ENCODE measurements around the gene RNF212.
A peak's percentile ranks its signal among the peaks of the same experiment; 100 is the strongest.

The RNF212 gene

DNA sequence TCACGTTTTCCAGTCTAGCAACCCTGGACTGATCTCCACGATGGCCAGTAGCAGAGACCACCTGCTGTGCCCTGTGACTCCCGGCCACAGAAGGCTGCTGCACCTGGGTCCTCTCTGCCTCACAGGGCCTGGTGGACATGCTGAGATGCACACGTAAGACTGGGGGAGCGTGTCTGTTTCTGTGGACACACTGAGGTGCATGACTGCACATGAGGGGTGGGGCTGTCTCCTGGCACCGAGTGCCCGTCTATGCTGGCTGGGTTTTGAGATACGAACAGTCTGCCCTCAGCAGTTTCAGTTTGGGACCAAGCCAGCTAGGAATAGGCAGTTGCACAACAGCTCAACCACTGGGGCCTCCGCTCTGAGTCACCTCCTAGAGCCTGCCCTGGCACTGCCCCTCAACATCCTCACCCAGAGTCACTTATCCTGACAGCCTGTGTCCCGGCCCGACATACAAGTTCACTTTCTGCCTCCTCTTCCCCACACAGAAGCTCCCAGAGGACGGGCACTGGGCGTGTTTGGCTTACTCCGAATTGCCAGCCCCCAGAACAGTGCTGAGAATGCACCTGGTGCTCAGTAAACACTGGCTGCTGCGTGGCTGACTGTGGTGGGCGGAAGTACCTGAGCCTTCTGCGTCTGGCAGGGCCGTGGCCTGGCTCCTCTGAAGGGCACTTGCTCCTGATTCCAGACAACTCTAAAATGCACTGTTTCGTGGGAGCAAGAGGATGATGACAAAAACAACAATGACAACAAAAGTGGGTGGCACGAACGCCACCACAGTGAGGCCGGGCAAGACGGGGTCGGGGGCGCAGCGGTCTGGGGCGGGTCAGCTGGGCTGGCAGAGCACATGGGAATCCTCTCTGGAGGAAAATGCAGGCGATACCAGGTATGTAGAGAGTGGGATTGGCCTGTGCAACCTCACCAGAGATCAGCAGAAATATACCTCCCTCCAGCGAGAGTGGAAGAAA, 30.9 kb downstream of the RNF212 start:
- peaks cover 7% of the 10 kb centered on the region for H3K9me3 ChIP-seq
- H3K27me3 ChIP-seq = no peaks in the 10 kb centered on the region
- peak overlapping the region; percentile 23; the same call in 1 of the 2 replicates for H3K9ac ChIP-seq
- H4K20me1 ChIP-seq = no peaks in the 10 kb centered on the region
- peak overlapping the region; percentile 81 for H3K4me2 ChIP-seq
- TF ChIP-seq Cebpa-rat (IDR thresholded peaks at IDR 0.05) = peak; percentile 96
- peaks cover 57% of the 10 kb centered on the region for H3K4me1 ChIP-seq
- peak overlapping the region; percentile 35 for H3K27ac ChIP-seq
- peak overlapping the region; percentile 20; the same call in 1 of the 2 replicates for H3K4me3 ChIP-seq
- no peaks in the 10 kb centered on the region for H3K36me3 ChIP-seq

DNA sequence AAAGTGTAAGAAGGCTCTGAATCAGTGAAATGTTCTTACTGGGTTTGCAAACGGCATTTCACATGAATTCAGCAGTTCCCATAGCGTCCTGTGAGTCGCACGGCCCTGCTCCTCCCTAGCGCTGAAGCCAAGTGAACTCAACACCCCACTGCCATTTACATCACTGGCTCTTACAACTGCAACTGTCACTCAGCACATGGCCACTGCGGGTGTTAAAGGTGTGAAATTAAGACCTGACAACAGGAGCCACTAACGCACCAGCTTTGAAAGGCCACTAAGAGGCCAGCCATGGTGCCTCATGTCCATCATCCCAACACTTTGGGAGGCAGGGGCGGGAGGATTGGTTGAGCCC, 31.7 kb downstream of the RNF212 start:
- peaks cover 5% of the 10 kb centered on the region for H3K9me3 ChIP-seq
- 0 out of 2 replicates have a peak overlapping the region, but pooled peaks have one; percentile 35 for H3K27ac ChIP-seq
- H3K9ac ChIP-seq = no peak overlapping the region
- no peak for TF ChIP-seq Cebpa-rat (IDR thresholded peaks at IDR 0.05)
- peaks cover 57% of the 10 kb centered on the region for H3K4me1 ChIP-seq
- H3K27me3 ChIP-seq = no peaks in the 10 kb centered on the region
- peak overlapping the region; percentile 81 for H3K4me2 ChIP-seq
- H4K20me1 ChIP-seq = no peaks in the 10 kb centered on the region
- H3K36me3 ChIP-seq = no peaks in the 10 kb centered on the region
- no peak overlapping the region for H3K4me3 ChIP-seq

DNA sequence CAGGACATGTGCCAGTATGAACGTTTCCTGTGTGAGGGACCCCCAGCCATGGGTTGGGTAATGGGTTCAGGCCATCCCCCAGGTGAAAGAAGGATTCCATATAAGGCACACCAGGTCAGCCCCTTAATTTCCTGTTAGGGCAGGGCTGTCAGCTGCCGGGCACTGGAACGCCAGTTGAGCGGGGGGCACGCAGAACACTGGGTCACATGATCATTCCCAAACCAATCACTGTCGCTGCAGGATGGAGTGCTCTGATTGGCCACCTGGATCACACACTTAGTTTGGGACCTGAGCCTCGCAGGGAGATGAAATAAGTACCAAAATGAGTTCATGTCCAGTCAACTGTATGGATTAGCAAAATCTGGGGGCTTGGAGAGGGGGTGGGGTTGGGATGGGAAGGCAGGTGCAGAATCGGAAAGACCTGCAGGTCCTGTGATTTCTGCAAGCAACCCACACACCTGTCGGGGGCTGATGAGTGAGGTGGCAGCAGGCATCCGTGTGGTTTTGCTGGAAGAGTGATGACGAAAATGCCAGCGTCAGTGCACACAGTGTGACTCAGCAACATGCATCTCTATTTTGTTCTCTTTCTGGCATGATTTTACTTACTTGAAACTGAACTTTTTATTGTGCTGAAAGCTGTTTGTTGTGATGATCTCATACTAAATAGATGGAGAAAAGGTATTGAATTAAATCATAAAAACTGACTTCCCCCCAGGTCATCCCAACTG, 32.2 kb downstream of the RNF212 start:
- H3K36me3 ChIP-seq = no peaks in the 10 kb centered on the region
- no peaks in the 10 kb centered on the region for H4K20me1 ChIP-seq
- H3K9me3 ChIP-seq = peaks cover 4% of the 10 kb centered on the region
- no peak overlapping the region for H3K4me3 ChIP-seq
- no peak overlapping the region for H3K9ac ChIP-seq
- no peaks in the 10 kb centered on the region for H3K27me3 ChIP-seq
- H3K4me2 ChIP-seq = peak overlapping the region; percentile 81
- H3K4me1 ChIP-seq = peaks cover 62% of the 10 kb centered on the region
- TF ChIP-seq Cebpa-rat (IDR thresholded peaks at IDR 0.05) = no peak
- H3K27ac ChIP-seq = no peak overlapping the region

DNA sequence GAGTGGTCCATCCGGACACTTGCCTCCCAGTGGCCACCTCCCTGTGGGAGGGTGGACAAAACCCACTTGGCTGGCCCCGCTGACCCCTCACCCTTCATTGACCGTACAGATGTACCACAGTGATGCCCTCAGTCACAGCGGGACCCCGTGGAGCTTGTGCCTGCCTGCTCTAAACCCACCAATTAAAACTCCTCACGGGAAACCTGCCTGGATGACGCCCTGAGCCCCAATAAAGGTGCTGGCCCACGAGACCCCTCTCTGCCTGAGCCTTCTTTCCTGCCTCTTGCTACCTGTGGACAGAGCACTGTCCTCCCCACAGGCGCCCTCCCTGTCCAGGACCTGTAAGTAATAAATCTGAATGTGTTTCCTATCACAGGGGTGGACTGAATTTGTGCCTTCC, 32.9 kb downstream of the RNF212 start:
- no peaks in the 10 kb centered on the region; the same call in 1 of the 2 replicates for H3K9me3 ChIP-seq
- TF ChIP-seq Cebpa-rat (IDR thresholded peaks at IDR 0.05) = no peak
- H3K27ac ChIP-seq = no peak overlapping the region
- H3K4me1 ChIP-seq = peaks cover 61% of the 10 kb centered on the region
- H3K4me3 ChIP-seq = no peak overlapping the region
- no peaks in the 10 kb centered on the region for H4K20me1 ChIP-seq
- H3K27me3 ChIP-seq = no peaks in the 10 kb centered on the region
- H3K9ac ChIP-seq = no peak overlapping the region
- H3K4me2 ChIP-seq = no peak overlapping the region
- H3K36me3 ChIP-seq = no peaks in the 10 kb centered on the region

DNA sequence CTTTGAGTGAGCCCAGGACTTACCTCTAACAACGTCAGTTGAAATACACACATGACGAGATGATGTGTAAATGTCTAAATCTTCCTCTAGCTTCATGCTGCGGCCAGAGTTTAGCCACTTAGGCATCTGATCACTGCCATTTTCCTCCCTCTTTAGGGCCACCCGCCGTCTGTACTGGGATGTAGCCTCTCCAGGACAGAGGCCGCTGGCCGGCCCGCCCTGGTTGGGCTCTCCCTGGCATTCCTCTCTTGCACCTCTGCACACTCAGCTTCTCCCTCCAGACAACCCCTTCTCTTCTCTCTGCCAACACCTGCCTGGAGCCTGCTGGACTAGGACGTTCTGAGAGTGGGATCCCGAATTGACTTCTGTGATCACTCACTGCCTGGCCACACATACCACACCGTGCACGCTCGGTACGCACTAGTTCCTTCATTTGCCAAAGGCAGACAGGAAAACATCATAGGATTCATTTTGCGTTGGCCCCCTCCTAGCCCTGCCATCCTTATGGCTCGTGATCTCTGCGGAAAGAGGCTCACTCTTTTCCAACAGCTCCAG, 33.6 kb downstream of the RNF212 start:
- H3K9ac ChIP-seq = no peak overlapping the region
- H4K20me1 ChIP-seq = no peaks in the 10 kb centered on the region
- H3K4me3 ChIP-seq = no peak overlapping the region
- peaks cover 67% of the 10 kb centered on the region for H3K4me1 ChIP-seq
- no peak for TF ChIP-seq Cebpa-rat (IDR thresholded peaks at IDR 0.05)
- no peak overlapping the region for H3K27ac ChIP-seq
- no peaks in the 10 kb centered on the region for H3K27me3 ChIP-seq
- no peaks in the 10 kb centered on the region for H3K36me3 ChIP-seq
- peak overlapping the region; percentile 42 for H3K4me2 ChIP-seq
- H3K9me3 ChIP-seq = no peaks in the 10 kb centered on the region; the same call in 1 of the 2 replicates

DNA sequence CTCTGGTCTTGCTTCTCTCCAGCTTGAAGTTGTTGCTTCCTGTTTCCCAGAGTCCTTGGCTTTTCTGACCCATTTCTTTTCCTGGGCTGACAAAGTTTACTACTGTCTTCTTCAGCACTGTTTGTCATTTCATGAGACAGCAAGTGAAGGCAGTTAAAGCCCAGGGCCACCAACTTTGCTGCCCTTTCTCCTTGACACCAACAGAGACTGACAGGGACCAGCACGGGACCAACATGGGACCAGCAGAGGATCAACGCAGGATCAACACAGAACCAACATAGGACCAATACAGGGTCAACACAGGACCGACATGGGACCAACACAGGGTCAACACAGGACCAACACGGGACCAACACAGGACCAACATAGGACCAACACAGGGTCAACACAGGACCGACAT, 34.9 kb downstream of the RNF212 start:
- no peaks in the 10 kb centered on the region for H3K36me3 ChIP-seq
- peaks cover 57% of the 10 kb centered on the region for H3K4me1 ChIP-seq
- no peak overlapping the region for H3K27ac ChIP-seq
- H3K9ac ChIP-seq = no peak overlapping the region
- H4K20me1 ChIP-seq = no peaks in the 10 kb centered on the region
- no peak overlapping the region for H3K4me2 ChIP-seq
- H3K4me3 ChIP-seq = no peak overlapping the region
- no peaks in the 10 kb centered on the region; the same call in 1 of the 2 replicates for H3K9me3 ChIP-seq
- no peaks in the 10 kb centered on the region for H3K27me3 ChIP-seq
- no peak for TF ChIP-seq Cebpa-rat (IDR thresholded peaks at IDR 0.05)

DNA sequence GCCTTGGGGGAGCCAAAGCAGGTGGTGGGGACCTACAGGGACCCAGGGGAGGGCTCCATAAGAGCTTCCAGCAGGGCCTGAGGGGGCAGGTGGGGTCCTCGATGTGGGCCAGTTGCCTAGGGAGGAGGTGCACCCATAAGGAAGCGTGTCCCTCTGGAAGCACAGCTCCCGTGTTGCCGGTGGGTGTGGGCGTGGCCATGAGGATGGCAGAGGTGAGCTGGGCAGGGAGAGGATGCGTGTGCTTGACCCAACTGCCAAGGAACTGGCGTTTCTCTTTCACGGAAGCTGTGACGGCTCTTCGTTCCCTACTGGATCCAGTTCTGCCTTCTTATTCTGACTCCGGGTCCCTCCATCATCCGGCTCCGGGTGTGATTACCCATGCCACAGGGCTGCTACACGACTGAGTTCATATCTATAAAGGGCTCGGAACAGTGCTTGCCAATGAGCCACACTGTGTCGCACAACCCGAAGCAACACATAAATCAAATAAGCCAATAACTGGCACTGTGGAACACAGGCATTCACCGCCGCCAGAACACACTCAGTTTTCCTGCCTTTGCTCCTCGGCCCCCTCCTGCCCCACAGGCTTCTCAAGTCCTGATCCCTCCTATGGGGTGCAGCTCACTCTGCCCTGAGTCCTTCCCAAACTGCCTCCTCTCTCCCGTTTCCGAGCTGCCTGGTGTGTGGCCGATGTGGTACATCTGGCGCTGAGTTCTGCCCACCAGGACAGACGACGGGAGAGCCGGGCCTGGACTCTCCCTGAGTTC, 35.5 kb downstream of the RNF212 start:
- Histone ChIP-seq H3K4me1 (peaks cover 51% of the 10 kb centered on the region), H3K9ac (no peak overlapping the region), H3K36me3 (no peaks in the 10 kb centered on the region), H4K20me1 (no peaks in the 10 kb centered on the region), H3K4me2 (no peak overlapping the region), H3K4me3 (no peak overlapping the region), H3K9me3 (no peaks in the 10 kb centered on the region; the same call in 1 of the 2 replicates), H3K27ac (no peak overlapping the region), H3K27me3 (no peaks in the 10 kb centered on the region)
- TF ChIP-seq Cebpa-rat (IDR thresholded peaks at IDR 0.05) = no peak

DNA sequence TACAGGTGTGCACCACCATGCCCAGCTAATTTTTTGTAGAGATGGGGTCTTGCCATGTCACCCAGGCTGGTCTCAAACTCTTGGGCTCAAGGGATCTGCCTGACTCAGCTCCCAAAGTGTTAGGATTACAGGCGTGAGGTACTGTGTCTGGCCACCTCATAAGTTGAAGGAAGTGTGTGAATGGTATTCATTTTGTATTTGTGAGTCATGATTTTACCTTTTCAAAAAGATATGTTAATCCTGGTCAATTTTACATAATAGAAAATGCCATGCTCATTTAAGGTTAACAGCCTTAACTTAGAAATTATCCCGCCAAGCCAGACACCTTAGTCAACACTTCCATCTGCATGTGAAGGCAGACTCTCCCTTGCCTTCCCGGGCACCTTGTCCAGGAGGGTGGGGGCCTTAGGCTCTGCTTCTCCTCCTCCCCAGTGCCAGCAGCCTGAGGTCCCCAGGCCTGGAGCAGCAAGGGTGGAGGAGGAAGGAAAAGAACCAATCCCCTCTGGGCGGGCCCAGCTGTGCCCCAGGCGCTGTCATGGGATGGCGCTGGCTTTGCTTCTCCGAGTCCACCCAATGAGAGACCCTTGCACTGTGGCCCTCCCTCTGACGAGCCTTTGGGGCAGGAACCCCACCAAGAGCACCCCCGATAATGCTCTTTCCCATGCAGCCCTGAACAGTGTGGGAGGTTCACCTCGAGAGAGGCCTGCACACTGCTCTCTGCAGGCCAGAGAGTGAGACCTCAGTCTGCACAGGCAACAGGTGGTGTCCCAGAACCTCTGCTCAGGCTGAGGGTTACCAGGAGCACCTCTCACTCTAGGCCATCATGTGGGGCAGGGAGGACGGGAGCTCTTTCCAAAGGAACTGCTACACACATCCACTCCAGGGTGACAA, 37.3 kb downstream of the RNF212 start:
- no peak overlapping the region for H3K4me3 ChIP-seq
- no peaks in the 10 kb centered on the region; the same call in 1 of the 2 replicates for H3K9me3 ChIP-seq
- H3K27me3 ChIP-seq = no peaks in the 10 kb centered on the region
- no peaks in the 10 kb centered on the region for H4K20me1 ChIP-seq
- no peaks in the 10 kb centered on the region for H3K36me3 ChIP-seq
- H3K4me2 ChIP-seq = peak overlapping the region; percentile 23; the same call in 1 of the 2 replicates
- no peak overlapping the region for H3K9ac ChIP-seq
- no peak for TF ChIP-seq Cebpa-rat (IDR thresholded peaks at IDR 0.05)
- H3K4me1 ChIP-seq = peaks cover 33% of the 10 kb centered on the region
- H3K27ac ChIP-seq = no peak overlapping the region

Data from BLaER1 (cell line).